IMR-90 (cell line): ENCODE results near the gene GALNT14. TPM values are rescaled to one million over a fixed set of nuclear protein-coding genes. Genes with fewer than 3 reads are reported as not detected.

Source experiments
- ATAC-seq: fragments of 200-7000 bp; cut with Tn5 transposase; 2 replicates; pipeline ENCODE4 v1.9.1; 2020; ENCODE audit warnings: low read depth, mild to moderate bottlenecking, moderate library complexity
- BruUV-seq: library from RNA; stranded (reverse); fragments of 400-500 nt; replicated peaks from 2 replicates; lab custom pipeline; 2021; lab: Mats Ljungman, UMichigan
- CTCF ChIA-PET: fragments of 300-600 bp; formaldehyde crosslinking; extraction: SDS; loops from one replicate; lab custom pipeline; 2021; ENCODE audit warnings: antibody characterized with exemption; lab: Yijun Ruan, JAX
- POLR2A ChIA-PET: fragments of 300-600 bp; sonication (Branson Sonifier 250); formaldehyde crosslinking; loops from one replicate; lab custom pipeline; 2022; ENCODE audit warnings: antibody characterized with exemption; ENCODE audit not compliant: unreplicated experiment; lab: Charles Lee
- DNase-seq: peaks from one replicate; pipeline ENCODE4 v3.0.0; 2013
- H2AFZ ChIP-seq: replicated peaks from 2 replicates; pipeline ENCODE3; 2013; ENCODE audit warnings: low read length, mild to moderate bottlenecking; ENCODE audit not compliant: poor library complexity
- H2AK5ac ChIP-seq: 2 replicates; pipeline ENCODE4 v1.6.1; 2013; ENCODE audit warnings: low read depth, low read length, inconsistent platforms
- H2AK9ac ChIP-seq: replicated peaks from 2 replicates; pipeline ENCODE3; 2013; ENCODE audit warnings: mild to moderate bottlenecking, low read depth, low read length, moderate library complexity; ENCODE audit not compliant: poor library complexity
- H2BK120ac ChIP-seq: 2 replicates; pipeline ENCODE4 v1.6.1; 2013; ENCODE audit warnings: low read depth, low read length, inconsistent platforms
- H2BK15ac ChIP-seq: 3 replicates; pipeline ENCODE4 v1.6.1; 2013; ENCODE audit warnings: low read depth, low read length, inconsistent platforms
- H2BK20ac ChIP-seq: 2 replicates; pipeline ENCODE4 v1.6.1; 2013; ENCODE audit warnings: low read depth, mild to moderate bottlenecking, inconsistent platforms, low read length, moderate library complexity
- H2BK5ac ChIP-seq: 2 replicates; pipeline ENCODE4 v1.6.1; 2013; ENCODE audit warnings: mild to moderate bottlenecking, low read depth, low read length, inconsistent platforms; ENCODE audit not compliant: poor library complexity, severe bottlenecking
- H3K14ac ChIP-seq: replicated peaks from 2 replicates; pipeline ENCODE4 v1.6.1; 2013; ENCODE audit warnings: low read depth, low read length, inconsistent platforms
- H3K18ac ChIP-seq: 2 replicates; pipeline ENCODE4 v1.6.1; 2013; ENCODE audit warnings: low read depth, low read length, control low read depth
- H3K23ac ChIP-seq: 2 replicates; pipeline ENCODE4 v1.6.1; 2013; ENCODE audit warnings: low read depth, low read length, inconsistent platforms
- H3K27ac ChIP-seq: 2 replicates; pipeline ENCODE4 v1.5.1; 2013; ENCODE audit warnings: mild to moderate bottlenecking, control low read depth, low read length; ENCODE audit not compliant: insufficient read depth
- H3K27me3 ChIP-seq: 2 replicates; pipeline ENCODE4 v1.6.1; 2013; ENCODE audit warnings: low read length; ENCODE audit not compliant: control insufficient read depth, insufficient read depth
- H3K36me3 ChIP-seq: 2 replicates; pipeline ENCODE4 v1.6.1; 2013; ENCODE audit warnings: low read length, mixed read lengths; ENCODE audit not compliant: control insufficient read depth, insufficient read depth
- H3K4ac ChIP-seq: 2 replicates; pipeline ENCODE4 v1.6.1; 2013; ENCODE audit warnings: low read depth, low read length, inconsistent platforms
- H3K4me1 ChIP-seq: 2 replicates; pipeline ENCODE4 v1.6.1; 2013; ENCODE audit warnings: low read length, mixed read lengths; ENCODE audit not compliant: control insufficient read depth, insufficient read depth
- H3K4me2 ChIP-seq: 2 replicates; pipeline ENCODE4 v1.6.1; 2013; ENCODE audit warnings: low read depth, mild to moderate bottlenecking, control low read depth, low read length, moderate library complexity
- H3K4me3 ChIP-seq: 2 replicates; pipeline ENCODE4 v1.5.1; 2013; ENCODE audit warnings: low read depth, mild to moderate bottlenecking, control low read depth, low read length, moderate library complexity; ENCODE audit not compliant: insufficient read depth
- H3K56ac ChIP-seq: 2 replicates; pipeline ENCODE4 v1.6.1; 2013; ENCODE audit warnings: low read length, inconsistent platforms; ENCODE audit not compliant: insufficient read depth; ENCODE audit errors: extremely low read depth
- H3K79me1 ChIP-seq, 2 experiments: 2 replicates each; pipeline ENCODE4 v1.6.1; 2013; ENCODE audit warnings: low read length in 2 of 2, inconsistent platforms in 1 of 2, low read depth in 1 of 2
- H3K9ac ChIP-seq: 2 replicates; pipeline ENCODE4 v1.6.1; 2013; ENCODE audit warnings: low read depth, low read length, control low read depth
- H3K9me1 ChIP-seq: 2 replicates; pipeline ENCODE4 v1.6.1; 2013; ENCODE audit warnings: low read length, inconsistent platforms; ENCODE audit not compliant: insufficient read depth
- H3K9me3 ChIP-seq: 2 replicates; pipeline ENCODE4 v1.6.1; 2013; ENCODE audit warnings: low read length; ENCODE audit not compliant: control insufficient read depth, insufficient read depth
- H4K20me1 ChIP-seq: 2 replicates; pipeline ENCODE4 v1.6.1; 2013; ENCODE audit warnings: low read length, inconsistent platforms; ENCODE audit not compliant: insufficient read depth
- H4K5ac ChIP-seq: 2 replicates; pipeline ENCODE4 v1.6.1; 2013; ENCODE audit warnings: mild to moderate bottlenecking, low read depth, low read length, control low read depth
- H4K8ac ChIP-seq, 2 experiments: 2 replicates each; pipeline ENCODE4 v1.6.1; 2013; ENCODE audit warnings: low read depth in 2 of 2, low read length in 2 of 2, control low read depth in 1 of 2, inconsistent platforms in 1 of 2
- H4K91ac ChIP-seq: 2 replicates; pipeline ENCODE4 v1.6.1; 2013; ENCODE audit warnings: low read depth, low read length, inconsistent platforms; ENCODE audit not compliant: insufficient read depth
- BHLHE40 ChIP-seq: fragments of 150-350 bp; IDR thresholded peaks from 2 replicates; pipeline ENCODE4 v1.6.1; 2016; ENCODE audit warnings: mild to moderate bottlenecking, low read depth, low read length
- FOS ChIP-seq: fragments of 150-350 bp; IDR thresholded peaks from 2 replicates; pipeline ENCODE4 v1.6.1; 2016; ENCODE audit warnings: low read depth, low read length
- NFE2L2 ChIP-seq: fragments of 150-350 bp; IDR thresholded peaks from 2 replicates; pipeline ENCODE4 v1.6.1; 2016; ENCODE audit warnings: low read depth, mild to moderate bottlenecking, low read length
- POLR2A ChIP-seq: IDR thresholded peaks from 2 replicates; pipeline ENCODE4 v1.6.1; 2012; ENCODE audit warnings: mild to moderate bottlenecking, low read depth, low read length
- RCOR1 ChIP-seq: IDR thresholded peaks from 2 replicates; pipeline ENCODE4 v1.6.1; 2012; ENCODE audit warnings: mild to moderate bottlenecking, low read length, improper control_type of control experiment; ENCODE audit not compliant: insufficient replicate concordance
- RFX5 ChIP-seq: IDR thresholded peaks from 2 replicates; pipeline ENCODE4 v1.8.0; 2012; ENCODE audit warnings: low read depth, mild to moderate bottlenecking, low read length, moderate library complexity
- WGBS, 2 experiments: methylation state at CpG; one replicate each; pipeline versions ENCODE4 v1.1.5 to v1.1.7; 2013; ENCODE audit warnings: missing lambda C conversion rate in 2 of 2; ENCODE audit not compliant: insufficient read length in 1 of 2; ENCODE audit errors: extremely low coverage in 2 of 2; 5-methylcytosine and 5-hydroxymethylcytosine counted together
- dilution Hi-C: fragments of 300-500 bp; cut with HindIII; formaldehyde crosslinking; loops from one replicate; pipeline ENCODE4 v1.14.3; 2018; ENCODE audit warnings: low sequenced_read_pairs; ENCODE audit not compliant: unreplicated experiment
- in situ Hi-C: fragments of 300-500 bp; cut with MboI; formaldehyde crosslinking; loops from 3 replicates; pipeline ENCODE4 v1.14.3; 2019; ENCODE audit warnings: low sequenced_read_pairs, inconsistent platforms, mixed read lengths
- intact Hi-C: fragments of 100-400 bp; cut with micrococcal nuclease; formaldehyde crosslinking; loops from 2 replicates; pipeline ENCODE4 v1.10.0; 2022
- polyA plus RNA-seq, 3 experiments: library from polyadenylated mRNA; depleted of rRNA; stranded (reverse); fragments of >200 nt; gene quantifications; 2 replicates each; pipeline ENCODE4 v1.2.3, GENCODE V29; 2012; ENCODE audit warnings: low replicate concordance in 1 of 3
- total RNA-seq: library from RNA; depleted of rRNA; stranded (reverse); fragments of >200 nt; gene quantifications from 2 replicates; pipeline ENCODE4 v1.2.3, GENCODE V29; 2012
- TF ChIP-seq, protein P1 (sequence below): fragments of 150-350 bp; IDR thresholded peaks from 2 replicates; pipeline ENCODE4 v1.6.1; 2016; ENCODE audit warnings: low read depth, mild to moderate bottlenecking, low read length, moderate library complexity, borderline replicate concordance
- TF ChIP-seq, protein P2 (sequence below): conservative IDR thresholded peaks from 2 replicates; pipeline ENCODE4 v1.5.1; 2012; ENCODE audit warnings: mild to moderate bottlenecking, low read depth, low read length, improper control_type of control experiment

The GALNT14 gene
- total and polyA plus RNA-seq, 2 of the 4 experiments (the other 2 are of a cell fraction) = 0.15 to 0.18 TPM

DNA sequence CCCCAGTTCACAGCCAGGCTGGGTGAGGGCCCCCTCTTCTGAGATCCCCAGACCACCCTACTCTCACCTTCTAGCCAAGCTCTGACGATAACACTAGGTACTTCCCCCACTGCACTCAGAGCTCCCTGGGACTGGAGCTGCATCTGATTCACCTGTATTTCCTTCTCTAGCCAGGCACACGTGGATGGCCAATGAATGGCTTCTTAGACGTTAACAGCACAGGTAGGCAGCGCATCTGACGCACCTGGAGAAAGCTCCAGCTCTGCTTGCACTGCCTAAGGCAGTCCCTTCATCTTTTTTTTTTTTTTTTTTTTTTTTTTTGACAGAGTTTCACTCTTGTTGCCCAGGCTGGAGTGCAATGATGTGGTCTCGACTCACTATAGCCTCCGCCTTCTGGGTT, 48.1 kb downstream of the GALNT14 start:
- Histone ChIP-seq H3K9ac (no peak overlapping the region), H3K14ac (no peak overlapping the region), H2AK9ac (no peak overlapping the region), H2AFZ (no peak overlapping the region), H3K4me2 (no peak overlapping the region), H2AK5ac (no peak overlapping the region), H2BK15ac (no peak overlapping the region), H3K56ac (no peak overlapping the region), H3K27ac (no peak overlapping the region), H3K4me3 (no peak overlapping the region), H4K91ac (no peak overlapping the region), H2BK120ac (no peak overlapping the region), H4K5ac (no peak overlapping the region), H4K20me1 (no peaks in the 10 kb centered on the region), H3K18ac (no peak overlapping the region), H3K4ac (no peak overlapping the region), H3K9me3 (no peaks in the 10 kb centered on the region), H3K36me3 (no peaks in the 10 kb centered on the region), H2BK20ac (no peak overlapping the region), H3K4me1 (no peaks in the 10 kb centered on the region), H3K9me1 (no peaks in the 10 kb centered on the region), H3K23ac (no peak overlapping the region), H4K8ac (no peak overlapping the region), H3K79me1 (no peaks in the 10 kb centered on the region), H2BK5ac (no peak overlapping the region), H3K27me3 (no peaks in the 10 kb centered on the region)
- in situ Hi-C loops = no loop called here
- DNase-seq (no peak), ATAC-seq (no peak)
- no peak for TF ChIP-seq BHLHE40
- TF ChIP-seq RCOR1 = no peak
- TF ChIP-seq, protein P1, sequence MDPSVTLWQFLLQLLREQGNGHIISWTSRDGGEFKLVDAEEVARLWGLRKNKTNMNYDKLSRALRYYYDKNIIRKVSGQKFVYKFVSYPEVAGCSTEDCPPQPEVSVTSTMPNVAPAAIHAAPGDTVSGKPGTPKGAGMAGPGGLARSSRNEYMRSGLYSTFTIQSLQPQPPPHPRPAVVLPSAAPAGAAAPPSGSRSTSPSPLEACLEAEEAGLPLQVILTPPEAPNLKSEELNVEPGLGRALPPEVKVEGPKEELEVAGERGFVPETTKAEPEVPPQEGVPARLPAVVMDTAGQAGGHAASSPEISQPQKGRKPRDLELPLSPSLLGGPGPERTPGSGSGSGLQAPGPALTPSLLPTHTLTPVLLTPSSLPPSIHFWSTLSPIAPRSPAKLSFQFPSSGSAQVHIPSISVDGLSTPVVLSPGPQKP = no peak
- TF ChIP-seq, protein P2, sequence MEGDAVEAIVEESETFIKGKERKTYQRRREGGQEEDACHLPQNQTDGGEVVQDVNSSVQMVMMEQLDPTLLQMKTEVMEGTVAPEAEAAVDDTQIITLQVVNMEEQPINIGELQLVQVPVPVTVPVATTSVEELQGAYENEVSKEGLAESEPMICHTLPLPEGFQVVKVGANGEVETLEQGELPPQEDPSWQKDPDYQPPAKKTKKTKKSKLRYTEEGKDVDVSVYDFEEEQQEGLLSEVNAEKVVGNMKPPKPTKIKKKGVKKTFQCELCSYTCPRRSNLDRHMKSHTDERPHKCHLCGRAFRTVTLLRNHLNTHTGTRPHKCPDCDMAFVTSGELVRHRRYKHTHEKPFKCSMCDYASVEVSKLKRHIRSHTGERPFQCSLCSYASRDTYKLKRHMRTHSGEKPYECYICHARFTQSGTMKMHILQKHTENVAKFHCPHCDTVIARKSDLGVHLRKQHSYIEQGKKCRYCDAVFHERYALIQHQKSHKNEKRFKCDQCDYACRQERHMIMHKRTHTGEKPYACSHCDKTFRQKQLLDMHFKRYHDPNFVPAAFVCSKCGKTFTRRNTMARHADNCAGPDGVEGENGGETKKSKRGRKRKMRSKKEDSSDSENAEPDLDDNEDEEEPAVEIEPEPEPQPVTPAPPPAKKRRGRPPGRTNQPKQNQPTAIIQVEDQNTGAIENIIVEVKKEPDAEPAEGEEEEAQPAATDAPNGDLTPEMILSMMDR = no peak
- TF ChIP-seq RFX5 = no peak
- TF ChIP-seq POLR2A = no peak
- no peak for TF ChIP-seq NFE2L2
- no peak for TF ChIP-seq FOS
- intact Hi-C loops = no loop called here
- BruUV-seq = no TSS peak
- 80% methylated on average over 1 of the region's 7 CpGs; no CpG with 5 or more reads in 1 of the 2 experiments for WGBS, 2 experiments
- CTCF ChIA-PET = no interaction called here
- POLR2A ChIA-PET = no interaction called here
- dilution Hi-C loops = no loop called here
